SU-DHL-6 (cell line): ENCODE data around the gene GPAT3.

ENCODE experiments used
- H2AFZ ChIP-seq: fragments of 200-600 bp; sonication (generic); 2 replicates; pipeline ENCODE4 v1.6.1; 2014; ENCODE audit warnings: low read depth, mild to moderate bottlenecking, moderate library complexity, mixed read lengths, antibody characterized with exemption, low read length; ENCODE audit not compliant: severe bottlenecking
- H3F3A ChIP-seq: fragments of 200-600 bp; shearing (Covaris generic); 2 replicates; pipeline ENCODE4 v1.6.0; 2016; ENCODE audit warnings: antibody characterized with exemption, mild to moderate bottlenecking; ENCODE audit not compliant: insufficient read depth
- H3K27ac ChIP-seq: fragments of 200-600 bp; sonication (generic); 2 replicates; pipeline ENCODE4 v1.5.1; 2016; ENCODE audit warnings: low read depth, mild to moderate bottlenecking, low read length, moderate library complexity, mixed read lengths
- H3K27me3 ChIP-seq: fragments of 200-600 bp; sonication (generic), shearing (Covaris generic); 2 replicates; pipeline ENCODE4 v1.6.0; 2014; ENCODE audit warnings: mild to moderate bottlenecking, low read length
- H3K36me3 ChIP-seq: fragments of 200-600 bp; sonication (generic); 2 replicates; pipeline ENCODE4 v1.6.1; 2014; ENCODE audit warnings: mild to moderate bottlenecking, low read length, mixed read lengths
- H3K4me2 ChIP-seq: fragments of 300-600, 200-600 bp; shearing (Covaris generic), sonication (generic); 2 replicates; pipeline ENCODE4 v1.6.0; 2014; ENCODE audit warnings: low read length, low read depth, mild to moderate bottlenecking; ENCODE audit not compliant: poor library complexity, severe bottlenecking
- H3K4me3 ChIP-seq: fragments of 200-600 bp; sonication (generic); 2 replicates; pipeline ENCODE4 v1.5.1; 2014; ENCODE audit warnings: antibody characterized with exemption, low read length, mild to moderate bottlenecking, mixed read lengths; ENCODE audit not compliant: insufficient read depth, poor library complexity, severe bottlenecking
- H3K79me2 ChIP-seq: fragments of 200-600 bp; sonication (generic); 2 replicates; pipeline ENCODE4 v1.6.1; 2014; ENCODE audit warnings: mild to moderate bottlenecking, low read length, moderate library complexity; ENCODE audit not compliant: insufficient read depth
- H3K9ac ChIP-seq: fragments of 200-600 bp; sonication (generic); 2 replicates; pipeline ENCODE4 v1.7.0; 2014; ENCODE audit warnings: mild to moderate bottlenecking, low read length
- H3K9me2 ChIP-seq: fragments of 200-600 bp; sonication (generic); replicated peaks from 2 replicates; pipeline ENCODE4 v1.6.1; 2014; ENCODE audit warnings: low read length; ENCODE audit not compliant: insufficient read depth
- H3K9me3 ChIP-seq: fragments of 200-600 bp; sonication (generic); 2 replicates; pipeline ENCODE4 v1.6.1; 2014; ENCODE audit warnings: low read length, mixed read lengths; ENCODE audit not compliant: insufficient read depth
- H4K20me1 ChIP-seq: fragments of 200-600 bp; sonication (generic); 2 replicates; pipeline ENCODE4 v1.6.1; 2014; ENCODE audit warnings: low read depth, mild to moderate bottlenecking, antibody characterized with exemption, low read length, moderate library complexity, mixed read lengths
- EZH2phosphoT487 ChIP-seq: fragments of 200-600 bp; sonication (generic), shearing (Covaris generic); conservative IDR thresholded peaks from 2 replicates; pipeline ENCODE4 v1.6.1; 2018; ENCODE audit warnings: mild to moderate bottlenecking, antibody characterized with exemption, low read length, moderate library complexity, mixed read lengths
- TF ChIP-seq, protein P1 (sequence below): fragments of 200-600 bp; sonication (generic); IDR thresholded peaks from one replicate; pipeline ENCODE4 v1.5.1; 2017; ENCODE audit warnings: antibody characterized with exemption, mild to moderate bottlenecking, low read length, moderate library complexity; ENCODE audit not compliant: insufficient read depth, poor library complexity, severe bottlenecking

GPAT3 gene

DNA sequence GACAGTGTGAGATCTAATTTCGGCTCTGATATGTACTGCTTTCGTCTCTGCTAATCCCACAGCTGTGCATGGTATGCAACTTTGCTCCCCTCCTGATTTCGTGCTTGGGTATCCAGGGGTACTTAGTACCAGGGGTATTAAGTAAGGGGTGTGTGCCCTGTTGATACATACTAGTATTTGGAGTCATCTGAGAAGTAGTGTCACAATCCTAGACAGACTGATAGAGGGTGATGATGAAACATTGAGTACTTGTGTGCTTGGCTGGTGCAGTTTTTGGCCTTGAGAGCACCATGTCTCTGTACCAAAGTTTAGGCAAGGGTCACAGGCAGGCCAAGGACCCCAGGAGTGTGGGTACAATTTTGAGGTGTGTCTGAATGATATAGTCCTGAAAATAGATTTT is 10.9 kb downstream of the GPAT3 start:
- Histone ChIP-seq H3K27ac (no peak overlapping the region), H2AFZ (no peak overlapping the region), H3F3A (no peaks in the 10 kb centered on the region), H3K9me3 (no peaks in the 10 kb centered on the region), H3K4me3 (no peak overlapping the region), H3K27me3 (no peaks in the 10 kb centered on the region), H3K9ac (no peak overlapping the region), H3K9me2 (no peaks in the 10 kb centered on the region), H3K36me3 (no peaks in the 10 kb centered on the region), H4K20me1 (no peaks in the 10 kb centered on the region), H3K4me2 (no peak overlapping the region), H3K79me2 (no peaks in the 10 kb centered on the region)
- TF ChIP-seq EZH2phosphoT487: no peak
- TF ChIP-seq, protein P1, sequence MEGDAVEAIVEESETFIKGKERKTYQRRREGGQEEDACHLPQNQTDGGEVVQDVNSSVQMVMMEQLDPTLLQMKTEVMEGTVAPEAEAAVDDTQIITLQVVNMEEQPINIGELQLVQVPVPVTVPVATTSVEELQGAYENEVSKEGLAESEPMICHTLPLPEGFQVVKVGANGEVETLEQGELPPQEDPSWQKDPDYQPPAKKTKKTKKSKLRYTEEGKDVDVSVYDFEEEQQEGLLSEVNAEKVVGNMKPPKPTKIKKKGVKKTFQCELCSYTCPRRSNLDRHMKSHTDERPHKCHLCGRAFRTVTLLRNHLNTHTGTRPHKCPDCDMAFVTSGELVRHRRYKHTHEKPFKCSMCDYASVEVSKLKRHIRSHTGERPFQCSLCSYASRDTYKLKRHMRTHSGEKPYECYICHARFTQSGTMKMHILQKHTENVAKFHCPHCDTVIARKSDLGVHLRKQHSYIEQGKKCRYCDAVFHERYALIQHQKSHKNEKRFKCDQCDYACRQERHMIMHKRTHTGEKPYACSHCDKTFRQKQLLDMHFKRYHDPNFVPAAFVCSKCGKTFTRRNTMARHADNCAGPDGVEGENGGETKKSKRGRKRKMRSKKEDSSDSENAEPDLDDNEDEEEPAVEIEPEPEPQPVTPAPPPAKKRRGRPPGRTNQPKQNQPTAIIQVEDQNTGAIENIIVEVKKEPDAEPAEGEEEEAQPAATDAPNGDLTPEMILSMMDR: no peak

DNA sequence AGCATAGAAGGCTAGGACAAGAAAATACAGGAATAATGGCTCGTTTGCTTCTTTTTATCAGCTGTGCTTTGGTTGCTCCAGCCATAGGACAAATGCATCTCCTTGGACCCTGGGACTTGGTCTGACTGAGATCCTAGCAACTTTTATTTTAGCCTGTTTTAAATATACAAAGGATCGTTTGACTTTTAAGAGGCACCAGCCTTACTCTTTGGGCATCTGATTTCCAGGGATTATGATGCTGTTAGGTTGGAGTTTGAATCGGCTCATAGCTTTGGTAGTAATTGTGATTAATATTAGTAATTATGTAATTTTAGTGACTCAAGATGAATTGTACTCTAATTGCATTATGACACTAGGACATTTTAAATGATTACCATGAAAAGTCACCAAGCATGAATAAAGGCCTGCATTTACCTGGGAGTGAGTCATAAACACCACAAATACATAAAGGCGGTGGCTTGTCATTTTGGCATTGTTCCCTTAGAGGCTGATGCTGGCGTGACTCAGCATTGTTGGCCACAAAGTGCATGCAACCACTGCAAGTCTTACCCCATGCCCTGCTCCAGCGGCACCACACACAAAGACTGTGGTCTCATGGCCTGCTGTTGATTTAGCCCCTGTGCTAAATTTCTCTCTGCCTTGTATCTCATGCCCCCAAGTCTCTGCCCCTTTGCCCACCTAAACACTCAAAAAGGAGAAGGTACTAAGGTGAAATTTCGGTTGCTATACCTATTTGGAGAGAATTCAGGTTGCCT is 12.4 kb downstream of the GPAT3 start:
- Histone ChIP-seq H3K79me2 (no peaks in the 10 kb centered on the region), H3K4me2 (no peak overlapping the region), H3K4me3 (no peak overlapping the region), H3K9me3 (no peaks in the 10 kb centered on the region), H2AFZ (no peak overlapping the region), H3K36me3 (no peaks in the 10 kb centered on the region), H3K9me2 (no peaks in the 10 kb centered on the region), H3K27ac (no peak overlapping the region), H3K9ac (no peak overlapping the region), H3K27me3 (no peaks in the 10 kb centered on the region), H3F3A (no peaks in the 10 kb centered on the region), H4K20me1 (no peaks in the 10 kb centered on the region)
- TF ChIP-seq, protein P1: no peak
- TF ChIP-seq EZH2phosphoT487: no peak

- H3K79me2 ChIP-seq: no peaks in the 10 kb centered on the region
- no peak overlapping the region for H3K9ac ChIP-seq
- H3K4me3 ChIP-seq: no peak overlapping the region
- H3K27me3 ChIP-seq: no peaks in the 10 kb centered on the region
- H3K36me3 ChIP-seq: no peaks in the 10 kb centered on the region
- no peaks in the 10 kb centered on the region for H3K9me2 ChIP-seq
- no peaks in the 10 kb centered on the region for H4K20me1 ChIP-seq
- H3F3A ChIP-seq: no peaks in the 10 kb centered on the region
- no peak overlapping the region for H2AFZ ChIP-seq
- H3K4me2 ChIP-seq: no peak overlapping the region
- no peaks in the 10 kb centered on the region for H3K9me3 ChIP-seq
- TF ChIP-seq, protein P1: no peak
- TF ChIP-seq EZH2phosphoT487: no peak
- no peak overlapping the region for H3K27ac ChIP-seq
These were observed 16.2 kb downstream of the GPAT3 start for GRCh38 chr4:83552083-83552482.
